PC-9 (cell line): Measurements from ENCODE around the gene PALD1. TPM values are rescaled to one million over a fixed set of nuclear protein-coding genes. Genes with fewer than 3 reads are reported as not detected.

Experiments
- BruUV-seq: library from RNA; stranded (reverse); fragments of 400-500 nt; replicated peaks from 2 replicates; lab custom pipeline; 2021; lab: Mats Ljungman, UMichigan
- CTCF ChIA-PET: fragments of 300-600 bp; sonication (Branson Sonifier 250); formaldehyde crosslinking; loops from one replicate; lab custom pipeline; 2022; ENCODE audit warnings: antibody characterized with exemption; lab: Charles Lee
- POLR2A ChIA-PET: fragments of 300-600 bp; sonication (Branson Sonifier 250); formaldehyde crosslinking; loops from one replicate; lab custom pipeline; 2022; ENCODE audit warnings: antibody characterized with exemption; ENCODE audit not compliant: unreplicated experiment; lab: Charles Lee
- DNase-seq, 2 experiments: peaks; one replicate each; pipeline versions ENCODE4 v3.0.0 to v3.0.0-alpha.2; 2015 to 2022; ENCODE audit warnings: mixed read lengths in 1 of 2
- H2AFZ ChIP-seq: fragments of 200-600 bp; sonication (generic); 2 replicates; pipeline ENCODE4 v1.8.1; 2017; ENCODE audit warnings: antibody characterized with exemption
- H3F3A ChIP-seq: fragments of 200-600 bp; sonication (generic); 2 replicates; pipeline ENCODE4 v1.8.1; 2017; ENCODE audit warnings: antibody characterized with exemption, mild to moderate bottlenecking, low read depth; ENCODE audit not compliant: insufficient read depth
- H3K27ac ChIP-seq: fragments of 200-600 bp; sonication (generic); 2 replicates; pipeline ENCODE4 v1.6.1; 2016; ENCODE audit warnings: mixed run types
- H3K27me3 ChIP-seq: fragments of 200-600 bp; sonication (generic); 2 replicates; pipeline ENCODE4 v1.6.1; 2016; ENCODE audit warnings: low read depth, mixed run types; ENCODE audit not compliant: insufficient read depth
- H3K36me3 ChIP-seq: fragments of 200-600 bp; sonication (generic); 2 replicates; pipeline ENCODE4 v1.6.1; 2016; ENCODE audit warnings: low read depth, mixed run types
- H3K4me1 ChIP-seq: fragments of 200-600 bp; sonication (generic); replicated peaks from 2 replicates; pipeline ENCODE4 v1.6.1; 2016; ENCODE audit warnings: mixed run types; ENCODE audit not compliant: insufficient read depth
- H3K4me2 ChIP-seq: fragments of 200-600 bp; sonication (generic); 2 replicates; pipeline ENCODE4 v1.6.1; 2017; ENCODE audit warnings: mixed run types
- H3K4me3 ChIP-seq: fragments of 200-600 bp; sonication (generic); 2 replicates; pipeline ENCODE4 v1.6.1; 2016; ENCODE audit warnings: mixed run types
- H3K79me2 ChIP-seq: fragments of 200-600 bp; sonication (generic); 2 replicates; pipeline ENCODE4 v1.6.1; 2017; ENCODE audit warnings: low read depth, mixed run types
- H3K9me2 ChIP-seq: fragments of 200-600 bp; sonication (generic); 2 replicates; pipeline ENCODE4 v1.8.1; 2017; ENCODE audit warnings: mild to moderate bottlenecking; ENCODE audit not compliant: insufficient read depth
- H3K9me3 ChIP-seq: fragments of 200-600 bp; sonication (generic); 2 replicates; pipeline ENCODE4 v1.8.1; 2016; ENCODE audit warnings: low read depth; ENCODE audit not compliant: insufficient read depth
- H4K20me1 ChIP-seq: fragments of 200-600 bp; sonication (generic); 2 replicates; pipeline ENCODE4 v1.8.1; 2017; ENCODE audit not compliant: insufficient read depth
- CTCF ChIP-seq: fragments of 200-600 bp; sonication (generic); conservative IDR thresholded peaks from 2 replicates; pipeline ENCODE4 v1.6.1; 2017; ENCODE audit warnings: mixed run types, antibody characterized with exemption, mild to moderate bottlenecking, moderate library complexity
- EZH2 ChIP-seq: fragments of 200-600 bp; sonication (generic); IDR thresholded peaks from 2 replicates; pipeline ENCODE4 v1.8.0; 2017; ENCODE audit warnings: antibody characterized with exemption, low read depth
- intact Hi-C: fragments of 100-400 bp; cut with micrococcal nuclease; formaldehyde crosslinking; loops from one replicate; pipeline ENCODE4 v1.10.0; 2022; ENCODE audit not compliant: unreplicated experiment
- total RNA-seq: library from RNA; stranded (reverse); gene quantifications from 2 replicates; pipeline ENCODE4 v1.2.3, GENCODE V29; 2021

The PALD1 gene
- total RNA-seq, 1 experiment from 2014 or later = 5.2 TPM

GRCh38 chr10:70543911-70544310 lies 65.3 kb downstream of the PALD1 start:
- intact Hi-C loops = no loop called here
- no peaks in the 10 kb centered on the region for H3K9me3 ChIP-seq
- BruUV-seq = no TSS peak

GRCh38 chr10:70544431-70545340 lies 66.1 kb downstream of the PALD1 start:
- Histone ChIP-seq H3F3A (no peaks in the 10 kb centered on the region), H3K27ac (no peak overlapping the region), H3K36me3 (no peaks in the 10 kb centered on the region), H3K4me2 (no peak overlapping the region), H3K9me2 (no peaks in the 10 kb centered on the region), H2AFZ (no peak overlapping the region), H3K79me2 (no peaks in the 10 kb centered on the region), H3K9me3 (no peaks in the 10 kb centered on the region), H3K4me1 (no peaks in the 10 kb centered on the region), H4K20me1 (no peaks in the 10 kb centered on the region; the same call in 1 of the 2 replicates), H3K4me3 (no peak overlapping the region), H3K27me3 (no peaks in the 10 kb centered on the region)
- ChIA-PET CTCF (interaction anchor here (0.6 kb wide), 1 partner anchor 1064 kb away, joined by 3 read pairs; no protein-coding TSS in a partner anchor), POLR2A (interaction anchor here (0.5 kb wide), 1 partner anchor 272 kb away, joined by 3 read pairs; no protein-coding TSS in a partner anchor)
- BruUV-seq = no TSS peak
- intact Hi-C loops = no loop called here
- no peak for TF ChIP-seq EZH2
- no peak for TF ChIP-seq CTCF
- DNase-seq = no peak

More at GRCh38 chr10:70543911-70544310, 65.3 kb downstream of the PALD1 start:
- Histone ChIP-seq H3K79me2 (no peaks in the 10 kb centered on the region), H4K20me1 (no peaks in the 10 kb centered on the region), H3K27ac (no peak overlapping the region), H2AFZ (no peak overlapping the region), H3K4me3 (no peak overlapping the region), H3K27me3 (no peaks in the 10 kb centered on the region), H3K9me2 (no peaks in the 10 kb centered on the region), H3F3A (no peaks in the 10 kb centered on the region), H3K4me1 (no peaks in the 10 kb centered on the region), H3K4me2 (no peak overlapping the region), H3K36me3 (no peaks in the 10 kb centered on the region)
- no peak for DNase-seq
- TF ChIP-seq CTCF = no peak
- TF ChIP-seq EZH2 = no peak
- ChIA-PET POLR2A (no interaction called here), CTCF (interaction anchor here (0.6 kb wide), 2 partner anchors 265 to 1064 kb away, joined by 3 to 7 read pairs; no protein-coding TSS in a partner anchor)

- intact Hi-C loops = no loop called here
- no peaks in the 10 kb centered on the region for H3K9me3 ChIP-seq
- no peaks in the 10 kb centered on the region for H3K9me2 ChIP-seq
- no peak overlapping the region for H3K4me3 ChIP-seq
- no TSS peak for BruUV-seq
- H3K27ac ChIP-seq = no peak overlapping the region
- no peak for DNase-seq
- H3K4me2 ChIP-seq = no peak overlapping the region
- H3F3A ChIP-seq = no peaks in the 10 kb centered on the region
- H3K79me2 ChIP-seq = no peaks in the 10 kb centered on the region
- no peaks in the 10 kb centered on the region for H3K4me1 ChIP-seq
- no peaks in the 10 kb centered on the region for H3K36me3 ChIP-seq
- ChIA-PET CTCF (no interaction called here), POLR2A (no interaction called here)
- H4K20me1 ChIP-seq = no peaks in the 10 kb centered on the region; the same call in 1 of the 2 replicates
- no peak overlapping the region for H2AFZ ChIP-seq
- H3K27me3 ChIP-seq = no peaks in the 10 kb centered on the region
- no peak for TF ChIP-seq EZH2
- TF ChIP-seq CTCF = no peak
Measured at GRCh38 chr10:70546584-70546983, 68.0 kb downstream of the PALD1 start.
